GM11168 (cell line): ENCODE data around the gene SPRTN.

ENCODE experiments used
- in situ Hi-C: fragments of 300-500 bp; cut with MboI; formaldehyde crosslinking; loops from one replicate; pipeline ENCODE4 v1.12.0; 2022; ENCODE audit warnings: low sequenced_read_pairs; ENCODE audit not compliant: unreplicated experiment

The SPRTN gene

DNA sequence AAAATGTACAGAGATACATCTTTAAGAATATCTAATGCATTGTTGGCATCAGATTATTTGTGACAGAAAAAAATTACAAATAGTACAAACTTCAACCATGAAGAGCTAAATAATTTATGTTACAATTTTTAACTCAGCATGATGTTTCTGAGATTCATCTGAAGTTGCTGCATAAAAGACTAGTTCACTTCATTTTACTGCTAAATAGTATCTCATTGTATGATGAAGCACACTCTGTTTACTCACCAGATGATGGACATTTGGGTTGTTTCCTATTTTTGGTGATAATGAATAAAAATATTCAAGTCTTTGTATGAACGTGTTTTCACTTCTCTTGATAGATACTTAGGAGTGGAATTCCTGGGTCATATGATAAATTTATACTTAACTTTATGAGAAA lies 63.4 kb downstream of the SPRTN start:
- in situ Hi-C loops = no loop called here

DNA sequence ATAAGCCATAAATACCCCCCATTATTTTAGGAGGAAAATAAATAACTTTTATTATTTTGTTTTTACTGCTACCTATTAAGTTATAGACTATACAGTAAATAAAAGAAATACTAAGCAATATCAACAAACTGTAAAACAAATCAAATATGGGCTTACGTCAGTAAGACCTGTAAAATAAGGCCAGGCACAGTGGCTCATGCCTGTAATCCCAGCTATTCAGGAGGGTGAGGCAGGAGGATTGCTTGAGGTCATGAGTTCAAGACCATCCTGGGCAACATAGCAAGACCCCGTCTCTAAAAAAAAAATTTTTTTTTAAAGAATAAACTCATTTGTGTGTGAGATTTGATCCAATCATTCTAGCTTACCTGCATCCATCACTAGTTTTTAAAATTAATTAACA lies 66.2 kb downstream of the SPRTN start:
- in situ Hi-C loops = no loop called here
